NCI-H2196 treated with DMSO at 0.1 percent for 48 hours (cell line): ENCODE results near the gene TUBA3D.
"Not testable (repeated sequence)": the region's sequence is repeated elsewhere in the genome, so short reads cannot be mapped to it uniquely, and the experiment has no call there.

Source experiments
- DNase-seq: peaks from one replicate; lab custom pipeline; 2025; ENCODE audit not compliant: unreplicated experiment; lab: John Stamatoyannopoulos, UW

TUBA3D gene

DNA sequence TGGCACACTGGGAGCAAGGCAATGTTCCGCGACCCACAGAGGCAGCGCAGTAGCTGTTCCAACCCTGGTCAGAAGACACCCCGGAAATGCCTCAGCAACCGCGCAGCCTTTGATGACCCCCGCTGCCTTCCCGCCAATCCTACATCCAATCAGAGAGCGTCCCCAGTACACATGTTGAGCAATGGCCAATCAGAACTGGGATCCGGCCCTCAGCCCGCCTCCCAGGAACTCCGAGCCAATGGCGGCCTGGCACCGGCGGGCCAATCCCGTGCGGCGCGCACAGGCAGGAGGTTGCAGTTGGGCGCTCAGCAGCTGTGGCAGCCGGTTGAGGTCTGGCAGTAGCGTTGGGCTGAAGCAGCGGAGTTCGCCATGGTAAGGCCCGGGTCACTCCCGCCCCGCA lies at the start of gene TUBA3D:
TUBA3D (plus strand) TSS at position 289 of the 400 bp plus-strand sequence; CDS start at position 370, 81 bp downstream.
- DNase-seq = no peak

DNA sequence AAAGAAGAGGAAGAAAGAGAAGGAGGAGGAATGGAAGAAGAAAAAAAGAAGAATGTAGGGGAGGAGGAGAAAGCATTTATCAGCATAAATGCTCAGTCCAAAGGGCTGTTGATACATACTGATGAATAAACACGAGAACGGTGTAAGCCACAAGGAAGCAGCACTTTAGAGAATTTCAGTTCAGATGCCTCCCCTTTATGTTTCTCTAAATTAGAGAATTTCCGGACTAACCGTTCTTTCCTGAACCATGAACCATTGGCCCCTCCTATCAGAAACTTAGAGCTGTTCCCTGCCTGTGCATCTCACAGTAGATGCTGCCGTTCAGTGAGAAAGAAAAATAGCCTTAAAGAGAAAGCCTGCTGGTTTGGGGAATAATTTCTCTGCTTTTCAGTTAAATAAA lies 49.2 kb upstream of the TUBA3D start:
- DNase-seq = no peak

DNA sequence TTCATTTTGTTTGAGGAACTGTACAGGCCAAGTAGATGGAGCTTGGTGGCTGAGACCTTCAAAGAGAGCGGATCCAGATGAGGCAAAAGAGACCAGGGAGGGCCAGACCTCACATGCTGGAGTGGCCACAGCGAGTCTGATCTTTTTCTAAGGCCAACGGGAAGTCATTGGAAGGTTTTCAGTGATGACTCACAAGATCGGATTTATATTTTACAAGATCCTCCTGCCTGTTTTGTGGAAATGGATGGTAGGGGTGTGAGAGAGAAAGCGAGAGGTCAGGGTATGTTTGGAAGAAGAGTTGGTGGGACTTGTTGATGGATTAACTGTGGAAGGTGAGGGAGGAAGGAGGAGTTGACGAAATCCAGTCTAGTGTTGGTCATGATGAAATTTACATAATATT lies 44.6 kb upstream of the TUBA3D start:
- no peak for DNase-seq

DNA sequence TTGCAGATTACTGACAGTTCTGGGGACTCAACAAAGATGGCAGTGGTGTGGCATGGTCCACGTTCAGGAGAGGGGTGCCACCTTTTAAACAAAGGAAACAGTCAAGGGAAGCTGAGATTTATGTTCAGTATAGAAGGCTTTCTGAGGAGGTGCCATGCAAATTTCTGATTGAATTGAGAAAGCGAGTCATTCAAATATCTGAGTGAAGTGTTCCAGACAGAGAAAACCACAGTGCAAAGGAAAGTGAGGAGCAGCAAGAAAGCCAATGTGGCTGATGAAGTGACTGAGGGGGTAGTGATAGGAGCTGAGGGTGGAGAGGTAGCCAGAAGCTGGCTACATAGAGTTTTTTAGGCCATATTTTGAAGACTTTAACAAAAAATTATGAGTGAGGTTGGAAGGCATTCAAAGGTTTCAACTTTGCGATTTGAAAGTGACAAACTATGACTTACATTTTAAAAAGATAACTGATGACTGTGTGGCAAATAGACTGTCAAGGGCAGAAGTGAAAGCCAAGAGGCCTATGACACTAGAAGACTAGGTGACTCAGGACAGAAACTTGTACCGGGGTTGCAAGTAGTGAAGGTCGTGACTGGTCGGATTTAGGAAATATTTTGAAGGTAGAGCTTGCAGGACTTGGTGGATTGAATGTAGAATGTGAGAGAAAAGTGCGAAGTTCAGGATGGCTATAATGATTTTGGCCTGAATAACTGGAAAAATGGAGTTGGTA lies 35.0 kb upstream of the TUBA3D start:
- DNase-seq = not testable (repeated sequence)

DNA sequence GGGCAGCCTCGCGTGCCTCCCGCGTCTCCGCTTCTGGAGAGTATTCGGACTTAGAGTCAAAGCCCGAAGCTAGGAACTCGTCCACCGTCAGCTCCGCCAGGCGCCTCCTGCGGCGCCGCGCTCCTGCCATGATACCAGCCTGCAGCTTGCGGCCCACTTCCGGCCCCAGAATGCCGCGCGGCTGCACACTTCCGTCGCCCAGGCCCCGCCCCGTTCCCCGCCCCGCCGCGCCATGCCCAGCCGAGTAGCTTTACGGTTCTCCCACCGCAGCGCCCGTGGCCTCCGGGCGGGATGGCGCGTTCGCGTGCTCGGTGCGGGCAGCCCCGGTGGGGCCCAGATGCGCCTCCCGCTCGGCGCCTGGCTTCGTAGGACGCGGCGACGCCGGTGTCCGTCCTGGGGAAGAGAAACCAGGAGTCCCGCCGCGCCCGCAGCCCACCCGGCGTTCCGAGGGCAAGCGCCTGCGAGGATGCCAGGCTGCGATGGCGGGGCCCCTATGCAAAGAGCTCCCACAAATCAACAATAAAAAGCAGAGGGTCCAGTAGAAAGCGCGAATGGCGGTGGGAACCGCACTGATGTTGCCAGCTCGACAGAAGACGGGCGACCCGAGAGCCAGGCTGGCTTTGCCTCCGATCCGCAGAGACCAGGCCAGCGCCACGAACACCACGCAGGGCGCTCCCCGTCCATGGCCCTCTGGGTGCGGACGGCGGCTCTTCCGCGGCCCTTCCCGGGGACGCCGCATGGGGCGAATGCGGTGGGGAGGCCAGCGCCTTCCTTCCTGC lies 31.0 kb upstream of the TUBA3D start:
- DNase-seq = not testable (repeated sequence)

DNA sequence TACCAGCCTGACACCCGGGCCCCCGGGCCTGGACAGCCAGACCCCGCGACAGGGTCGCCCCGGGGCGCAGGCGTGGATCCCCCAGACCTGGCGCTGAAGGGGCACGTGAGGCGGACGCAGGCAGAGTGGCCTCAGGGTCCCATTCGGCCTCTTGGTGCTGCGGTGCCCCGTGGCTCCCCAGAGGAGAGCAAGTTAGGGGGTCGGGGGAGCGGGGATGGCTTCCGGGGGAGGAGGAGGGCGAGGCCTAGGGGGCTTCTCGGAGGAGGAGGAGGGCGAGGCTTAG lies 30.5 kb upstream of the TUBA3D start:
- DNase-seq = not testable (repeated sequence)

DNA sequence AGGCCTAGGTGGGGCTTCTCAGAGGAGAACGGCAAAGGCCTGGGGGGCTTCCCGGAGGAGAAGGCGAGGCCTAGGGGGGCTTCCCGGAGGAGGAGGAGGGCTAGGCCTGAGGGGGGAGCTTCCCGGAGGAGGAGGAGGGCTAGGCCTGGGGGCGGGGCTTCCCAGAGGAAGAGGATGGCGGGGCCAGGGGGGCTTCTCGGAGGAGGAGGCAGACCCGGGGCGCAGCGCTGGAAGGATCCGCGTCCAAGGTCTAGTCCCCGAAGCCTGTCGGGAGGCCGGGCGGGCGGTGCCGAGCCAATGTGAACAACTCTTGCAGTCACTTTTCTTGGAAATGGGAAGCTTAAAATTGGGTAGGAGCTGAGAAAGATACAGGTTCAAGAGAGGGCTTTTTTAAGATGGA lies 30.0 kb upstream of the TUBA3D start:
- DNase-seq = no peak

DNA sequence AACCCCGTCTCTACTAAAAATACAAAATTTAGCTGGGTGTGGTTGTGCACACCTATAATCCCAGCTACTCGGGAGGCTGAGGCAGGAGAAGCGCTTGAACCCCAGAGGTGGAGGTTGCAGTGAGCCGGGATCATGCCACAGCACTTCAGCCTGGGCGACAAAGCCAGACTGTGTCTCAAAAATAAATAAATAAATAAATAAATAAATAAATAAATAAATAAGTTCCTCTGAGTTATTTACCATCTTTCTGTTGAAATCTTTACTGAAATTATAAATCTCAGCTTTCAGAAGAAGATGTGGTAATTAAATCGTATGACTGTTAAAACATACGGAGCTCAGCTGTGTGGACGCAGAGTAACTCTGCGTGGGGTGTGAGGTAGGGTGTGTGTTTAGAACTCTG lies 27.9 kb upstream of the TUBA3D start:
- not testable (repeated sequence) for DNase-seq

DNA sequence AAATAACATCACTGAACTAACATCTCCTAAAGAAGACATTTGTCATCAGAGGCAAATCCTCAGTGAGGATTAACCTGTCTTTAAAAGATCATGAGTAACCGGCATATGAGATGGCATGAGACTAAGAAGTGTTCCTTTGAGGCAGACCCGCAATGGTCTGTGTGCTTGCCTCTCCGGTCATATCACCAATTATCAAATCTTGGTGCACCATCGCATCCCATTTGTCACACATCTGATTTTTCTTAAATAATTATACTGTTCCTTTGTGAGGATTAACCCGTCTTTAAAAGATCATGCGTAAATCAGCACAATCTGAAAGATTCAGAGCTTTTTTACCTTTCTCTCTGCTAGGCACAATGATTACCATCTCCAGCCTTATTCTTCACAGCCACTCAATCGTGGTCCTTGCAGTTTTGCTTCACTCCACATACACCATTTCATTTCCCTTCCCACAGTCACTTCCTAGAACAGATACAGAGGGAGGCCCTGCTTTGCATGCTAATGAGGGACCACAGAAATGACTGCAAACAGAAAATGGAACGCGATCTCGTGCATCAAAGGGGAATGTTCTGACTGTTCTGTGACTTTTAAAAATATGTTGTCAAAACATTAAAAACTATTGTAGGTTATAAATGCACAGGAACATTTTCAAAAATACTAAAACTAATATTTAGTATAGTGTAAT lies 24.5 kb upstream of the TUBA3D start:
- DNase-seq = not testable (repeated sequence)

DNA sequence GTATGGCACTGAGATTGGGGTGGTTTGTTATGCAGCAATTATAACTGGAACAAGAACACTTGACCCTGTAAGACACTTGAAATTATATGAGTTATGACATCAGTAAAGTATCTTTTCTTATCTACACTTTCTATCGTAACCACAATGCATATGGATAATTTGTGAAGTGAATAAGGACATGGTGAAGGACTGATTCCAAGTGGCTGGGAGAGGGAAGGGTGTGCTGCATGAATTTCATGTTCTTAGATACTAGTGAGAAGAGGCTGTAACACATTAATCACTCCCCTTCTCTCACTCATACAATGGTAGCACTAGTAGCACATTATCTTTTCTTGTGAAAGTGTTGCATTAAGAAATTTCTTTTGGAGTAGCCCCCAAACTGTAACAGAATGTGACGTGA lies 21.0 kb upstream of the TUBA3D start:
- not testable (repeated sequence) for DNase-seq

DNA sequence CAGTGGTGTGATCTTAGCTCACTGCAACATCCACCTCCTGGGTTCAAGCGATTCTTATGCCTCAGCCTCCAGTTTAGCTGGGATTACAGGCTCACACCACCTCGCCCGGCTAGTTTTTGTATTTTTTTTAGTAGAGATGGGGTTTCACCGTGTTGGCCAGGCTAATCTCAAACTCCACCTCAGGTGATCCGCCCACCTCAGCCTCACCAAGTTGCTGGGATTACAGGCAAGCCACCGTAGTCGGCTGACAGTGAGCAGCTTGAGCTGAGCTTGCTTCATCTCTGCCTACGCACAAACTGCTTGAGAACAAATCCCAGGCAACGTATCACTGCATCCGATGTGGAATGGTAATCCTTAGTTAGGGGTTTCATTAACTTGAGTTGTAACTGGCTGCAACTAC lies 8.2 kb upstream of the TUBA3D start:
- DNase-seq = not testable (repeated sequence)

DNA sequence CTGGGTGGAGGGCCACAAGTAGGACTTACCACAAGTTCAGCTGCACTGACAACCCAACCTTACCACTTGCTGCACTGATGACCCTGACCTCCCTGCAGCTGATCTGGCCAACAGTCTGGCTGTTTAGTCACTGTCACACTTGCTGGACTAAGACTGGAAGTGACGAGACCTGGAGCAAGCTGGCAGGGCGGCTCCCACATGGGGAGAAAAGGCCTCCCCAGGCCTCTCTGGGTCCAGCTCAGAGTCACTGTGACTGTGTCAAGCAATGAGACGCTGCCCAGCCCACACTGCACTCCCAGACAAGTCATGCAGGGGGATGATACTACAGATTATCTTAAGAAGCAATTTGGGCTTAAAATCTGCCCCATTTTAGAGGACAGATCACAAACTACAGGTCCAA lies 5.0 kb upstream of the TUBA3D start:
- not testable (repeated sequence) for DNase-seq

DNA sequence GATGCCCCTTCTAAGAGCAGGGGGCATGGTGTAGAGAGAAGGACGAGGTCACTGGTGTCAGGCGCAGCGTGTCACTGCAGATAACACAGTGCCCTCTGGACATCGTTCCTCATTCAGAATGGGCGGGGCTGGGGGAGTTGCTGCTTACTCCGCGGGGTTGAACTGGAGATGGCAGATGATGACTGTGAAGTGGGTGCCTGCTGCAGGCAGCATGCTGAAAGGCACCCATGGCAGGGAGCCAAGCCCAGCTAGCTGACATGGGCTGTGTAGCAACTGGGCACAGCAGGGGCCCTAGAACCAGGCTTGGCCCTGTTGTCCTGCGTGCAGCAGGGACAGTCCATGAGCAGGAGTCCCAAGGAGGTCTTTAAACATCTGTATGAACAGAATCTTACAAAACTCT lies 4.3 kb upstream of the TUBA3D start:
- not testable (repeated sequence) for DNase-seq

DNA sequence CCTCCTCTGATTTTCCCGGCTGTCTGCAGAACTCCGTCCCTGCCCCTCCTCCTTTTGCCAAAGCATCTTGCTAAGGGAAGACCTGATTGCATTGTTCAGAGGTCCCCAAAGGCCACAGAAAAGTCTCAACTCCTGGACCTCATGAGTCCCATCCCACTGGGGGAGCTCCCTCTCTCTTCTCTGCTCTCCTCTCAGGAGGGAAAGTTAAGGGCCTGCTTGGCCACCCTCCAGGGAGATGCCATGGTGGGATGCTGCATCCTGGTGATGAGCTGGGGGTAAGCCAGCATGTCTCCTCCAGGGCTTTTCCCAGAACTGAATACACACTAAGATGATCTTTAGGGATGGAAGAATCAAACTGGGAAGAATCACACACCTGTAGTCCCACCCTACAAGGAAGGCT lies 2.7 kb upstream of the TUBA3D start:
- not testable (repeated sequence) for DNase-seq

DNA sequence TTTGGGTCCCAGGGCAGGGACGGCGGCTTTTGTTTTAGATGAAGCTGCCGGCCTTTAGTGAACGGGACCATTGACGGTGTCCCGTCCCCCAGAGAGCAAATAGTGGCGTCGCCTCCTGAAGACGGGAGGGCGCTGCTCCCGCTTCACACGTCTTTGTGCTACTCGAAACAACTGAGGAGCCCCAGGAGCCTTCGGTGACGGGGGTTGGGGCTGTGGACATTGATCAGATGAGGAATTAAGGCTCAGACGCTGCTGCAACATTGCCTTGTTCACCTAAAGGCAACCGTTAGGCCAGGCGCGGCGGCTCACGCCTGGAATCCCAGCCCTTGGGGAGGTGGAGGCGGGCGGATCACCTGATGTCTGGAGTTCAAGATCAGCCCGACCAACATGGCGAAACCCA lies 444 bp downstream of the TUBA3D start:
- not testable (repeated sequence) for DNase-seq

DNA sequence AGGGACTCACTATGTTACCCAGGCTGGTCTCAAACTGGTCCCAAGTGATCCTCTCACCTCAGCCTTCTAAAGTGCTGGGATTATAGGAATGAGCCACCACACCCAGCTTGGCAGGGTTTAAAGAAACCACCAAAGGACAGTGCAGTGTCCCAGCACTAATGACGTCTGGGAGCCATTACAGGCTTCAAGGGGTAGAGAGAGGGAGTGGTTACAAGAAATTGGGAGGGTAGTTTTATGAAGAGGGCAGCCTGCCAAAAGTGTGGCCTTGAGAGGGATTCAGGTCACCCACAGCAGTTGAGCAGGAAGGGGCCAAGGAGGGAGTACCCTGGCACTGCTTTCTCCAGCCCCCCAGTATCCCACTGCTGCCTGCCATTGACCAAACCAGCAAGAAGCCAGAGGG lies 1.3 kb downstream of the TUBA3D start:
- DNase-seq = not testable (repeated sequence)

DNA sequence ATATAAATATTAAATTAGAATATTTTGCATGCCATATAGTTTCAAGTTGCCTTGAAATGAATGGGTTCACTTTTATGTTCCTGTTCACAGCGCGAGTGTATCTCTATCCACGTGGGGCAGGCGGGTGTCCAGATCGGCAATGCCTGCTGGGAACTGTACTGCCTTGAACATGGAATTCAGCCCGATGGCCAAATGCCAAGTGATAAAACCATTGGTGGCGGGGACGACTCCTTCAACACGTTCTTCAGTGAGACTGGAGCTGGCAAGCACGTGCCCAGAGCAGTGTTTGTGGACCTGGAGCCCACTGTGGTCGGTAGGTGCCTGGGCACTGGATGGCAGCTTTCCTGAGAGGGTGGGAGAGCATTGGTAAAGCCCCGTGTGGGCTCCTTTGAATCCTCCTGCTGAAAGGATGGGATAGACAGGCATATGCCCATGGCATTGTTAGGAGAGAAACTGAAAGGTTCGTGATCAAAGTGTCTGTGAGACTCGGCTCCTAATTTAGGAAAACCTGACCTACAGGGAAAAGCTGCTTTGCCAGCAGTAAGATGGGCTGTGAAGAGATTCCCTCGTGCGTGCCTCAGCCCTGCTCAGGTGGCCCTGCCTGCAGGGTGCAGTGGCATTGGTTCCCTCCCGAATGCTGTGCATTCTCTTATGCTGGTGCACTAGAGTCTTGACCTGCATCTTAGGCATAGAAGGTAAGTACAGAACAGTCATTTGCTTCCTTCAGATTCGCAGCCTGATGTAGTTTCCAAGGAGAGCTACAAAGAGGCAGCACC lies 2.3 kb downstream of the TUBA3D start:
- DNase-seq = not testable (repeated sequence)

DNA sequence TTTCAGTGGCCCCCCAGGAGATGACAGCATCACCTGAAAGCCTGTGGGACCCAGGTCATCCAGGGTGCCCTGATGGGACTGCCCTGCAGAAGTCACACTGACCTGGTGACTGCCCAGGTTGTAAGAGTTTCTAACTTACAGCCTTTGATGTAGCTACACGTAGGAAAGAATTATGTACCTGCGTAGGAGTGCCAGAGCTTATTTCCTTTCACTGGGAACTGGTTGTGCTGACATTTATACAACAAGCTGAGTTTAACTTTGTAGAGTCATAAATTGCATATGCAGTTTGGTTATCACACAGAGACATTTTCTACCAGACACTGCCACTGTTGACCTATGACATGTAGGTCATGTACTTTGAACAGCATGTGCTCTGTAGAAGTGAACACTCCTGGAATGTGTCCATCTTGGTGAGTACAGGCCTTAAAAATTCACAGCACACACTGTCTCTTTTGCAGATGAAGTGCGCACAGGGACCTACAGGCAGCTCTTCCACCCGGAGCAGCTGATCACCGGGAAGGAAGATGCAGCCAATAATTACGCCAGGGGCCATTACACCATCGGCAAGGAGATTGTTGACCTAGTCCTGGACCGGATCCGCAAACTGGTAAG lies 3.0 kb downstream of the TUBA3D start:
- not testable (repeated sequence) for DNase-seq

DNA sequence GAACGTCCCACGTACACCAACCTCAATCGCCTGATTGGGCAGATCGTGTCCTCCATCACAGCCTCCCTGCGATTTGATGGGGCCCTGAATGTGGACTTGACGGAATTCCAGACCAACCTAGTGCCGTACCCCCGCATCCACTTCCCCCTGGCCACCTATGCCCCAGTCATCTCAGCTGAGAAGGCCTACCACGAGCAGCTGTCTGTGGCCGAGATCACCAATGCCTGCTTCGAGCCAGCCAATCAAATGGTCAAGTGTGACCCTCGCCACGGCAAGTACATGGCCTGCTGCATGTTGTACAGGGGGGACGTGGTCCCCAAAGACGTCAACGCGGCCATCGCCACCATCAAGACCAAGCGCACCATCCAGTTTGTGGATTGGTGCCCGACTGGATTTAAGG lies 4.4 kb downstream of the TUBA3D start:
- not testable (repeated sequence) for DNase-seq

DNA sequence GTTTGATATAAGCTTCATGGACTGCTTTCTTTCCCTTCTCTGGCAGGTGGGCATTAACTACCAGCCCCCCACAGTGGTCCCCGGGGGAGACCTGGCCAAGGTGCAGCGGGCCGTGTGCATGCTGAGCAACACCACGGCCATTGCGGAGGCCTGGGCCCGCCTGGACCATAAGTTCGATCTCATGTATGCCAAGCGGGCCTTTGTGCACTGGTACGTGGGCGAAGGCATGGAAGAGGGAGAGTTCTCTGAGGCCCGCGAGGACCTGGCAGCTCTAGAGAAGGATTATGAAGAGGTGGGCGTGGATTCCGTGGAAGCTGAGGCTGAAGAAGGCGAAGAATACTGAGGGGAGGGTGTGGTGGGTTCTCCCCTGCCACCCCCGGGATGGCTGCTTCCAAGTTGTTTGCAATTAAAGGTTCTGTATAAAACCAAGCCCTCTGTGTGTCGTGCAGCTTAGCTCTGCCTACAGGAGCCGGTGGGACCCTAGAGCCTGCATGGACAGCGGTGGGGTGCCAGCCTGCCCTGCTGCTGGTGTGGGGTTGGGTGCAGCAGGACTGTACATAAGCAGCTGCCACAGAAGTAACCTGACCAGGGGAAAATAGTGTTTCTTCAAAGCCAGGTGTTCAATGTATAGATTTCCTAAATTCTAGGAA lies 6.7 kb downstream of the TUBA3D start:
- not testable (repeated sequence) for DNase-seq
